ENCODE measurements around the gene STPG3. TPM values are rescaled to one million over a fixed set of nuclear protein-coding genes. Genes with fewer than 3 reads are reported as not detected.

The STPG3 gene
- 0.50 and 0.78 TPM in 2 replicates for total RNA-seq
- long read RNA-seq, result 0 reads

DNA sequence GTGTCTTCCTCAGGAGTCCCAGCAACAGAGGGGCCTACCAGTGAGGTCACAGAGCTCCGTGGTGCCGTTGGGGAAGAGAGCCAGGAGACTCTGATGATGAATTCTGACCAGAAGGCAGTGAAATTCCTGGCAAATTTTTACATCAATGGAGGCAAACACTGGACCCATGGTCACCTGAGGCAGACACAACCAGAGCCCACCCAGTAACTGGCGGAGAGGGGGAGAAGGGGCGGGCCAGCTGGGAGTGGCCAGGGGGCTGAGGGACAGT lies at the start of gene STPG3:
STPG3 (plus strand) TSS at position 93 of the 268 bp plus-strand sequence; CDS start at position 94, 1 bp downstream.
- no peaks in the 10 kb centered on the region for H3K9me3 Mint-ChIP-seq (ENCODE audit: unreplicated experiment)
- no peaks in the 10 kb centered on the region for H3K36me3 Mint-ChIP-seq (ENCODE audit: unreplicated experiment)
- DNase-seq (ENCODE audit: extremely low spot score, unreplicated experiment), result no peak
- TF ChIP-seq, protein P1, sequence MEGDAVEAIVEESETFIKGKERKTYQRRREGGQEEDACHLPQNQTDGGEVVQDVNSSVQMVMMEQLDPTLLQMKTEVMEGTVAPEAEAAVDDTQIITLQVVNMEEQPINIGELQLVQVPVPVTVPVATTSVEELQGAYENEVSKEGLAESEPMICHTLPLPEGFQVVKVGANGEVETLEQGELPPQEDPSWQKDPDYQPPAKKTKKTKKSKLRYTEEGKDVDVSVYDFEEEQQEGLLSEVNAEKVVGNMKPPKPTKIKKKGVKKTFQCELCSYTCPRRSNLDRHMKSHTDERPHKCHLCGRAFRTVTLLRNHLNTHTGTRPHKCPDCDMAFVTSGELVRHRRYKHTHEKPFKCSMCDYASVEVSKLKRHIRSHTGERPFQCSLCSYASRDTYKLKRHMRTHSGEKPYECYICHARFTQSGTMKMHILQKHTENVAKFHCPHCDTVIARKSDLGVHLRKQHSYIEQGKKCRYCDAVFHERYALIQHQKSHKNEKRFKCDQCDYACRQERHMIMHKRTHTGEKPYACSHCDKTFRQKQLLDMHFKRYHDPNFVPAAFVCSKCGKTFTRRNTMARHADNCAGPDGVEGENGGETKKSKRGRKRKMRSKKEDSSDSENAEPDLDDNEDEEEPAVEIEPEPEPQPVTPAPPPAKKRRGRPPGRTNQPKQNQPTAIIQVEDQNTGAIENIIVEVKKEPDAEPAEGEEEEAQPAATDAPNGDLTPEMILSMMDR (IDR thresholded peaks at IDR 0.05), result no peak
- H3K27ac Mint-ChIP-seq (ENCODE audit: unreplicated experiment), result no peak within 1 kb of the TSS
- no peaks in the 10 kb centered on the region for H3K27me3 Mint-ChIP-seq (ENCODE audit: unreplicated experiment)
- peaks cover 11% of the 10 kb centered on the region for H3K4me1 Mint-ChIP-seq (ENCODE audit: unreplicated experiment)
- H3K4me3 Mint-ChIP-seq (ENCODE audit: unreplicated experiment), result no peak within 1 kb of the TSS

DNA sequence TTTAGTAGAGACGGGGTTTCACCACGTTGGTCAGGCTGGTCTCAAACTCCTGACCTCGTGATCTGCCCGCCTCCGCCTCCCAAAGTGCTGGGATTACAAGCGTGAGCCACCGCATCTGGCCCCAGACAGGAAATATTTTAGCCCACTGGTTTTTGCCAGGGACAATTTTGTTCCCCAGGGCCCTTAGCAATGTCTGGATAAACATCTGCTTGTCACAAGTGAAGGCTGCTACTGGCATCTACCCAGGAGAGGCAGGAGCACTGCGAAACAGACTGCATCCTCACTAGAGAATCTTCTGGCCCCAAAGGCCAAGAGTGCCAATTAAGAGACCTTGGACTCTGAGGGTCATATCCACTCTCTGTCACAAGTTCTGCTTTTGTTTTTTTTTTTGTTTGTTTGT lies 48.1 kb upstream of the STPG3 start:
- H3K9me3 Mint-ChIP-seq (ENCODE audit: unreplicated experiment), result no peaks in the 10 kb centered on the region
- H3K4me3 Mint-ChIP-seq (ENCODE audit: unreplicated experiment), result no peak overlapping the region
- H3K4me1 Mint-ChIP-seq (ENCODE audit: unreplicated experiment), result peaks cover 63% of the 10 kb centered on the region
- H3K27ac Mint-ChIP-seq (ENCODE audit: unreplicated experiment), result no peak overlapping the region
- TF ChIP-seq, protein P1 (IDR thresholded peaks at IDR 0.05), result no peak
- DNase-seq (ENCODE audit: extremely low spot score, unreplicated experiment), result no peak
- no peaks in the 10 kb centered on the region for H3K27me3 Mint-ChIP-seq (ENCODE audit: unreplicated experiment)
- H3K36me3 Mint-ChIP-seq (ENCODE audit: unreplicated experiment), result peaks cover 6% of the 10 kb centered on the region

DNA sequence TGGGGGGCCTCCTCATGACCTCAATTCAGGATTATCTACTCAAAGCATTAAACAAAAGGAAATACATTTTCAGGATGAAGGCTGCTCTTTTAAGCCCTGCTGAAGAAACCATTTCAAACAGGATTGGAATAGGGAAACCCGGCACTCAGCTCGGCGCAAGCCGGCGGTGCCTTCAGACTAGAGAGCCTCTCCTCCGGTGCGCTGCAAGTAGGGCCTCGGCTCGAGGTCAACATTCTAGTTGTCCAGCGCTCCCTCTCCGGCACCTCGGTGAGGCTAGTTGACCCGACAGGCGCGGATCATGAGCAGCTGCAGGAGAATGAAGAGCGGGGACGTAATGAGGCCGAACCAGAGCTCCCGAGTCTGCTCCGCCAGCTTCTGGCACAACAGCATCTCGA lies 46.4 kb upstream of the STPG3 start:
- Mint-ChIP-seq H3K9me3 (ENCODE audit: unreplicated experiment) (no peaks in the 10 kb centered on the region), H3K27ac (ENCODE audit: unreplicated experiment) (peak overlapping the region; percentile 79), H3K36me3 (ENCODE audit: unreplicated experiment) (peaks cover 8% of the 10 kb centered on the region), H3K4me1 (ENCODE audit: unreplicated experiment) (peaks cover 49% of the 10 kb centered on the region), H3K4me3 (ENCODE audit: unreplicated experiment) (peak overlapping the region; percentile 86), H3K27me3 (ENCODE audit: unreplicated experiment) (no peaks in the 10 kb centered on the region)
- TF ChIP-seq, protein P1 (IDR thresholded peaks at IDR 0.05), result no peak
- DNase-seq (ENCODE audit: extremely low spot score, unreplicated experiment), result no peak

DNA sequence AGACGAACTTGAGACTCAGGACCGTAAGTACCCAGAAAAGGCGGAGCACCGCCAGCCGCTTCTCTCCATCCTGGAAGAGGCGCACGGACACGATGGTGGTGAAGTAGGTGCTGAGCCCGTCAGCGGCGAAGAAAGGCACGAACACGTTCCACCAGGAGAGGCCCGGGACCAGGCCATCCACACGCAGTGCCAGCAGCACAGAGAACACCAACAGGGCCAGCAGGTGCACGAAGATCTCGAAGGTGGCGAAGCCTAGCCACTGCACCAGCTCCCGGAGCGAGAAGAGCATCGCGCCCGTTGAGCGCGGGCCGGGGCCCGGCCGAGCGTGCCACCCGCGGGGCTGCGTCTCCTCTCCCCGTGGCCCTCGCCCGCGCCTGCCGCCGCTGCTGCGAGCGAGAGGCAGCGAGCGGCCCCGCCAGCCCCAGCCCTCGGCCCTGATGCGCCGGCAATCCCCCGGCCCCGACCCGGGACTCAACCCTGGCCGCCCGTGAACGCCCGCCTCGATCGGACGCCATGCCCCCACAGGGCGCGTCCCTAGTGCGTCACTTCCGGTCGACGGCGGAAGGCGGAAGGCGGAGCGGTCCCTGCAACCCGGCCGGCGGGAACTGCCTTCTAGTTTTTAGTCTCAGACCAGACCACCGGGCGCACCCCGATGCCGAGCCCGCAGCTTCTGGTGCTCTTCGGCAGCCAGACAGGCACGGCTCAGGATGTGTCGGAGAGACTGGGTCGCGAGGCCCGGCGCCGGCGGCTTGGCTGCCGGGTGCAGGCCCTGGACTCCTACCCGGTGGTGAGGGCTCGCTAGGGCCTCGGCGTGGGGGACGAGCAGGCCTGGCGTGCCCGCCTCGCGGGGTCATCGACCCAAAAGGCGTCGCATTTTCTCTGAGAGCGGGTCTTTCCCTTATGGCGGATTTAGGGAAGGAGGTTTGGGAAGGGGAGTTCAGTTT lies 45.7 kb upstream of the STPG3 start, which contains the start of the genes NDOR1 and TMEM203:
NDOR1 (plus strand) TSS at position 575 of the 944 bp plus-strand sequence; CDS start at position 653, 78 bp downstream.
TMEM203 (minus strand) TSS at position 523 of the 944 bp plus-strand sequence; CDS start at position 289, 234 bp downstream.
- Mint-ChIP-seq H3K36me3 (ENCODE audit: unreplicated experiment) (peaks cover 8% of the 10 kb centered on the region), H3K27ac (ENCODE audit: unreplicated experiment) (peak within 1 kb of the TSS; percentile 85), H3K27me3 (ENCODE audit: unreplicated experiment) (no peaks in the 10 kb centered on the region), H3K9me3 (ENCODE audit: unreplicated experiment) (no peaks in the 10 kb centered on the region), H3K4me3 (ENCODE audit: unreplicated experiment) (peak within 1 kb of the TSS; percentile 86), H3K4me1 (ENCODE audit: unreplicated experiment) (peaks cover 49% of the 10 kb centered on the region)
- TF ChIP-seq, protein P1 (IDR thresholded peaks at IDR 0.05), result no peak
- peak; percentile 95 for DNase-seq (ENCODE audit: extremely low spot score, unreplicated experiment)

DNA sequence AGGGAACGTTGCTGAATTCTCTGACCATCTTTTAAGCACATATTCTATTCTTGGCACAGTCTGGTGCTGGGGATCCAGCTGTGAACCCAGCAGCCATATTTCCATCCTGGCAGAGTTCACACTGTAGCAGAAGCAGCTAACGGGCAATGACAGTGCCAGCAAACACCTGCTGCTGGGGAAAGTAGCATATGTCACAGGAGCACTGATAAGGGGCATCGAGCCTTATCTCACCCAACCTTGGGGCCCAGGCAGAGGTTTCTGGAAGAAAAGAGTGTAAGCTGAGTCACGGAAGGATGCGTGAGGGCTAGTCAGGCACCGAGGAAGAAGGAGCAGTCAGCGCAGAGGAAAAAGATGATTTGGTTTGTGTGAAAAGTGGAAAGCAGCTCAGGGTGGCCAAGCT lies 44.5 kb upstream of the STPG3 start:
- Mint-ChIP-seq H3K27me3 (ENCODE audit: unreplicated experiment) (no peaks in the 10 kb centered on the region), H3K4me1 (ENCODE audit: unreplicated experiment) (peaks cover 41% of the 10 kb centered on the region), H3K36me3 (ENCODE audit: unreplicated experiment) (peaks cover 8% of the 10 kb centered on the region), H3K27ac (ENCODE audit: unreplicated experiment) (peak overlapping the region; percentile 19), H3K4me3 (ENCODE audit: unreplicated experiment) (peak overlapping the region; percentile 86), H3K9me3 (ENCODE audit: unreplicated experiment) (no peaks in the 10 kb centered on the region)
- TF ChIP-seq, protein P1 (IDR thresholded peaks at IDR 0.05), result no peak
- DNase-seq (ENCODE audit: extremely low spot score, unreplicated experiment), result no peak
